GM21360 (cell line): ENCODE data around the gene SYTL4.
A peak's percentile ranks its signal among the peaks of the same experiment; 100 is the strongest.

Source experiments
- ATAC-seq: cut with Tn5 transposase; IDR thresholded peaks from one replicate; pipeline ENCODE4 v1.9.1; 2021; ENCODE audit warnings: mild to moderate bottlenecking, moderate library complexity; ENCODE audit not compliant: unreplicated experiment

The SYTL4 gene

GRCh38 chrX:100649550-100650356 lies 82.2 kb downstream of the SYTL4 start:
- no peak for ATAC-seq

GRCh38 chrX:100648458-100649417 lies 83.2 kb downstream of the SYTL4 start:
- no peak for ATAC-seq

- ATAC-seq: no peak
Observed at GRCh38 chrX:100647739-100648138, 84.2 kb downstream of the SYTL4 start.

- ATAC-seq: no peak
Observed at GRCh38 chrX:100647095-100647494, 84.8 kb downstream of the SYTL4 start.

- ATAC-seq: no peak
Observed at GRCh38 chrX:100645106-100645505, 86.8 kb downstream of the SYTL4 start.

GRCh38 chrX:100643956-100644860 lies 87.7 kb downstream of the SYTL4 start, which contains the start of gene SRPX2:
SRPX2 (plus strand) TSS chrX:100644199; CDS start chrX:100646323, 2,124 bp downstream.
- ATAC-seq: peak; percentile 73

- no peak for ATAC-seq
Observed at GRCh38 chrX:100643212-100643611, 88.7 kb downstream of the SYTL4 start.

- no peak for ATAC-seq
Observed at GRCh38 chrX:100642290-100642689, 89.6 kb downstream of the SYTL4 start.

- peak; percentile 99 for ATAC-seq
Observed at GRCh38 chrX:100636321-100636991, 95.5 kb downstream of the SYTL4 start, which contains the start of gene TSPAN6. TSPAN6 (minus strand) TSS chrX:100636806; CDS start chrX:100636694, 112 bp downstream.

GRCh38 chrX:100635989-100636320 lies 96.0 kb downstream of the SYTL4 start:
- no peak for ATAC-seq

GRCh38 chrX:100635040-100635439 lies 96.9 kb downstream of the SYTL4 start:
- no peak for ATAC-seq

GRCh38 chrX:100625985-100626491 lies 105.9 kb downstream of the SYTL4 start:
- ATAC-seq: peak; percentile 93
